AG04450 (cell line): ENCODE data around the gene ENTPD1. TPM values are rescaled to one million over a fixed set of nuclear protein-coding genes. Genes with fewer than 3 reads are reported as not detected.
A peak's percentile ranks its signal among the peaks of the same experiment; 100 is the strongest.

Experiments used
- CTCF ChIA-PET: fragments of 300-600, 350-600 bp; formaldehyde crosslinking; extraction: SDS; loops from one replicate; lab custom pipeline; 2022; ENCODE audit warnings: antibody characterized with exemption, inconsistent platforms; lab: Charles Lee
- POLR2A ChIA-PET: fragments of 350-600 bp; formaldehyde crosslinking; extraction: SDS; loops from one replicate; lab custom pipeline; 2021; ENCODE audit warnings: antibody characterized with exemption, inconsistent platforms; lab: Yijun Ruan, JAX
- DNase-seq: peaks from one replicate; pipeline ENCODE4 v3.0.0-alpha.2; 2011; ENCODE audit warnings: low read depth, low spot score
- H3K27ac ChIP-seq: one replicate; pipeline ENCODE4 v1.5.1; 2012; ENCODE audit warnings: low read depth, low read length, control low read depth
- H3K27me3 ChIP-seq: one replicate; pipeline ENCODE4 v1.6.0; 2012; ENCODE audit warnings: low read length; ENCODE audit not compliant: control insufficient read depth, insufficient read depth
- H3K4me3 ChIP-seq: 2 replicates; pipeline ENCODE4 v1.5.1; 2011; ENCODE audit warnings: mild to moderate bottlenecking, low read depth, low read length, control low read depth
- H3K9me3 ChIP-seq: 2 replicates; pipeline ENCODE4 v1.5.1; 2012; ENCODE audit warnings: low read length; ENCODE audit not compliant: control insufficient read depth, insufficient read depth
- CTCF ChIP-seq: IDR thresholded peaks from 2 replicates; pipeline ENCODE4 v1.5.1; 2011; ENCODE audit warnings: low read depth, low read length, control low read depth, inconsistent platforms
- polyA plus RNA-seq: library from polyadenylated mRNA; depleted of rRNA; stranded (reverse); fragments of >200 nt; gene quantifications from 2 replicates; pipeline ENCODE4 v1.2.3, GENCODE V29; 2011

The ENTPD1 gene
- polyA plus RNA-seq, 1 experiment = 0.07 TPM

- no peak overlapping the region for H3K4me3 ChIP-seq
- no peaks in the 10 kb centered on the region for H3K27me3 ChIP-seq
- no peaks in the 10 kb centered on the region for H3K9me3 ChIP-seq
- ChIA-PET CTCF (interaction anchor here (0.6 to 3.7 kb wide), 3 partner anchors 9 to 167 kb away, joined by 4 to 37 read pairs (median 5); partner anchors contain the start of gene TCTN3), POLR2A (no interaction called here)
- no peak for TF ChIP-seq CTCF
- H3K27ac ChIP-seq = no peak overlapping the region
- no peak for DNase-seq
Measured at GRCh38 chr10:95861386-95861785, 105.4 kb downstream of the ENTPD1 start.

- Histone ChIP-seq H3K9me3 (no peaks in the 10 kb centered on the region), H3K4me3 (no peak overlapping the region), H3K27ac (peak overlapping the region; percentile 0), H3K27me3 (no peaks in the 10 kb centered on the region)
- ChIA-PET CTCF (interaction anchor here (0.5 to 5.4 kb wide), 27 partner anchors 8 to 776 kb away, joined by 3 to 238 read pairs (median 4); partner anchors contain the start of genes CC2D2B and TCTN3), POLR2A (interaction anchor here (0.6 to 1.6 kb wide), 3 partner anchors 42 to 171 kb away, joined by 3 to 8 read pairs (median 7); partner anchors contain the start of genes CC2D2B and TCTN3)
- peak; percentile 63 for DNase-seq
- peak; percentile 87 for TF ChIP-seq CTCF
Measured at GRCh38 chr10:95864906-95865813, 109.2 kb downstream of the ENTPD1 start.

GRCh38 chr10:95865814-95866466 lies 110.0 kb downstream of the ENTPD1 start:
- H3K4me3 ChIP-seq = no peak overlapping the region
- ChIA-PET POLR2A (interaction anchor here (1.1 to 1.6 kb wide), 2 partner anchors 41 to 172 kb away, joined by 3 to 7 read pairs; partner anchors contain the start of genes CC2D2B and TCTN3), CTCF (interaction anchor here (1.1 to 5.4 kb wide), 18 partner anchors 15 to 436 kb away, joined by 3 to 238 read pairs (median 8); partner anchors contain the start of genes CC2D2B and TCTN3)
- H3K27ac ChIP-seq = no peak overlapping the region
- no peak for DNase-seq
- TF ChIP-seq CTCF = no peak
- no peaks in the 10 kb centered on the region for H3K27me3 ChIP-seq
- no peaks in the 10 kb centered on the region for H3K9me3 ChIP-seq

- Histone ChIP-seq H3K27ac (no peak overlapping the region), H3K9me3 (no peaks in the 10 kb centered on the region), H3K27me3 (no peaks in the 10 kb centered on the region), H3K4me3 (no peak overlapping the region)
- POLR2A ChIA-PET = no interaction called here
- no peak for DNase-seq
- TF ChIP-seq CTCF = no peak
- CTCF ChIA-PET = interaction anchor here (3.1 to 5.4 kb wide), 3 partner anchors 24 to 173 kb away, joined by 22 to 238 read pairs (median 85); partner anchors contain the start of gene TCTN3
Measured at GRCh38 chr10:95866467-95866842, 110.5 kb downstream of the ENTPD1 start.
